HG03457 (cell line): Measurements from ENCODE around the gene PPP2R2D.

ENCODE experiments used
- ATAC-seq: cut with Tn5 transposase; IDR thresholded peaks from one replicate; pipeline ENCODE4 v1.9.1; 2021; ENCODE audit warnings: moderate number of reproducible peaks; ENCODE audit not compliant: unreplicated experiment

PPP2R2D gene

DNA sequence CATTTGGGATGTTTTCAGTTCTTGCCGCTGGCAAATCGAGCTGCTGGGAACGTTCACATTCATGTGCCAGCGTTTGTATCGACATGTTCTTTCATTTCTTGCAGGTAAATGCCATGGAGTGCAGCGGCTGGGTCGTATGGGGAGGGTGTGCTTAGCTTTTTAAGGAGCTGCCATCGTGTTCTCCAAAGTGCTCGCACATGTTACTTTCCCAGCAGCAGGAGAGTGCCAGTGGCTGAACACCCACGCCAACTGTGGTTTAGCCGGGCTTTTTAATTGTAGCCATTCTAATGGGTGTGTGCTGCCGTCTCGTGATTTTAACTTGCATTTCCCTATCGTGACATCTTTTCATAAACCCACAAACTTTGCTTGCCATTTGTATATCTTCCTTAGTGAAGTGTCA lies 92.5 kb downstream of the PPP2R2D start:
- ATAC-seq, result no peak

DNA sequence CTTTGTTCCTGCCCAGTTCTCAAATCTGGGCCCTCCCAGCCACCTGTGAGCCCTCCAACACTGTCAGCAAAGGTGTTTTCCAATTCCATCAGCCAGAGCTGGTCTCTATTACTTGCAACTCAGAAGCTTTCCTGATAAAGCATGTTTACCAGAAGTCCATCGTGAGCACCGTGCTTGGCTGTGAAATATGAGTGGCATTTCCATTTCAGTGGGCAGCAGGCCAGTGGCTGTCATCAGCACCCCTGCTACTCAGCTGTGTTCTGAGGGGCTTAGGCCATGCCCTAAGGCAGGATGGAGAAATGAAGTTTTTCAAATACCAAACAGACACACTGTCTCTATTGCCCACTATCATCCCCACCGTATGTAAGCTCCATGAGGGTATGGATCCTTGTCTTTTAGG lies 93.6 kb downstream of the PPP2R2D start:
- no peak for ATAC-seq

DNA sequence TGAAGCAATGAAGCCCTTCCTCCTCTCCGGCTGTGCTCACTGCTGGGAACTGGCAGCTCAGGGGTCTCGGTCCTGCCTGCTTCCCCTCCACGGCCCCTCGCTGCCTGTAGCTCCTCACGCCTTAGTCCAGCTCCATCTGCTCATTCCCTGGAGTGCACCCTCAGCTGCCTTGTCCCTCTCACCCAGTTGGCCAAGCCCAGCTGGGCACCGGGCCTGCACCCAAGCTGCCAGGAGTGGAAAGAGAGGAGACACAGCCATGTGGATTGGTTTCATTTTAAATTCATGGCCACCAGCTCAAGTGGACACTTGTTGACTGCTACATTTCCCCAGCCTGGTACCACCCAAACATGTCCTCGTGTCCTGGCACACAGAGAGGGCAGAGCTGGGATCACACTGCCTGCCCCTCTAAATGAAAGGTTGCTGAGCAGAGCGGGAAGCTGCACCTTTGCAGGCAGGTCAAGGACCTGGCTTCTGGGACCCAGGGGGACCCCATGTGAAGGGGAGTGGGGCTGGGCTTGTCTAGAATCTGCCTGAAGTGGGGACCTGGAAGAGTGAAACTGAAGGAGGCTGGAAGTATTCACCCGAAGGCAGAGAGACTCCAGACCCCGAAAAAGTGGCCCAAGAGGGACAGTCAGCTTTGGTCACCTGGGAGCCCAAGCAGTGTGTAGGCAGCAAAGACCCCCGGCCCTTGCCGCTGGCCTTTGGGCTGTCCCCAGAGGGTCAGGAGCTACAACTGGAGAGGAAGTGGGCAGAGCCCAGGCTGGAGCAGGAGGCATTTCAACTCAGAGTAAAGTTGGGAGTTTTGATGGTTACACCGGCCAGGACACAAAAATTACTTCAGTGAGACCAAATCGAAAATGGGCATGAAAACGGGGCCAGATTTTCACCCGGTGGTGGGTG lies 95.9 kb downstream of the PPP2R2D start:
- ATAC-seq, result no peak

DNA sequence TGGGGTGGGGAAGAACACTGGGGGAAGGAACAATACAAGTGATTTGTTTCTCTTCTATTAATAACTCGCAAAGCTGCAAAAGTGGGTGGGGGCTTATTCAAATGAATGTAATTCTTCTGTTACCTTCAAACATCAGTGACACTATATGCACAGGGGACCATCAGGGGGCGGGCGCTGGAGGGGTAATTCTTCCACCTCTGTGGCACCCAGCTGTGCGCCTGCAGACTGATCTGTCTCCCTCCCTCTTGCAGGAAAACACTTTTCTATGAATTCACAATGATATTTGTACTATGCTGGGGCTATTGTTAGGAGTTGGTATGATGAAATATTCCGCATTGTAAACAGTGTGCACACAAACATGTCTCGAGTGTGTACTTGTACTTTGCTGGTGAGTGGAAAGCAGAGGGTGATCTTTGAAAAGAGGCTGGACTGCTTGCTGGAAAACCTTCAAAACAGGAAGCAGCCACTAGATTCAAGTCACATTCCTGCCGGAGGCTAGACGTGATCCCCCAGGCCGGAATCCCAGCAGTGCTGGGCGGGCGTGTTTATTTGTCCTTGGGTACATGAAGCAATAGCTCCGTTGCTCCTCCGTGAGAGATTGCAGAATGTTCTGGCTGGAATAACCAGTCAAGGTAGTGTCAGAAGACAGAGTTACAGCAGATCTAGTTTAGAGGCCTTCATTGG lies 96.7 kb downstream of the PPP2R2D start:
- ATAC-seq, result no peak

DNA sequence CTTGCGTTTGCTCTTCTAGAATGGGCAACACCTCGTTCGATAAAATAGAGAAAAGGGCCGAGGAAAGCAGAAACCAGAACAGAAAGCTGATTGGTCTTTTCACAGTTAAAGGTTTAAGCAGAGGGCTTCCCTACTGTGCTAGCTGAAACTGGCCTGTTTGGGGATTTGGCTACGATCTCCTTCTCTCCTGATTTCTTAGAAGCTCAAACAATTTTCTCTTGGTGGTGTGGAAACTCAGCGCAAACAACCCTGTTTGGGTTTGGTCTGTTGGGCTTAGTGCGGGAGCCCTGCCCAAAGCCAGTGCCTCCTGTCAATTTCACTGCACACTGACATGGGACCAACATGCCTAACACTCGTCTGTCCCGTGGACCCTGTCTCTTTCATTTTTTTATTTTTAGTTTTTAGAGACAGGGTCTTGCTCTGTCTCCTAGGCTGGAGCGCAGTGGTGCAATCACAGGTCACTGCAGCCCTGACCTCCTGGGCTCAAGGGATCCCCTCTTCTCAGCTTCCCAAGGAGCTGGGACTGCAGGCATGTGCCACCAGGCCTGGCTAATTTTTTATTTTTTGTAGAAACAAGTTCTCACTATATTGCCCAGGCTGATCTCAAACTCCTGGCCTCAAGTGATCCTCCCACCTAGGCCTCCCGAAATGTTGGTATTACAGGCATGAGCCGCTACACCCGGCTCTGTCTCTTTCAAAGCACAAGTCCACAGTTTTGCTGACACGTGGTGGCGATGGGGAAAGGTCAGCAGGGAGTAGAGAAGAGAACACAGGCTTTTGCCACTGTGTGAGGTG lies 97.4 kb downstream of the PPP2R2D start:
- ATAC-seq, result no peak

DNA sequence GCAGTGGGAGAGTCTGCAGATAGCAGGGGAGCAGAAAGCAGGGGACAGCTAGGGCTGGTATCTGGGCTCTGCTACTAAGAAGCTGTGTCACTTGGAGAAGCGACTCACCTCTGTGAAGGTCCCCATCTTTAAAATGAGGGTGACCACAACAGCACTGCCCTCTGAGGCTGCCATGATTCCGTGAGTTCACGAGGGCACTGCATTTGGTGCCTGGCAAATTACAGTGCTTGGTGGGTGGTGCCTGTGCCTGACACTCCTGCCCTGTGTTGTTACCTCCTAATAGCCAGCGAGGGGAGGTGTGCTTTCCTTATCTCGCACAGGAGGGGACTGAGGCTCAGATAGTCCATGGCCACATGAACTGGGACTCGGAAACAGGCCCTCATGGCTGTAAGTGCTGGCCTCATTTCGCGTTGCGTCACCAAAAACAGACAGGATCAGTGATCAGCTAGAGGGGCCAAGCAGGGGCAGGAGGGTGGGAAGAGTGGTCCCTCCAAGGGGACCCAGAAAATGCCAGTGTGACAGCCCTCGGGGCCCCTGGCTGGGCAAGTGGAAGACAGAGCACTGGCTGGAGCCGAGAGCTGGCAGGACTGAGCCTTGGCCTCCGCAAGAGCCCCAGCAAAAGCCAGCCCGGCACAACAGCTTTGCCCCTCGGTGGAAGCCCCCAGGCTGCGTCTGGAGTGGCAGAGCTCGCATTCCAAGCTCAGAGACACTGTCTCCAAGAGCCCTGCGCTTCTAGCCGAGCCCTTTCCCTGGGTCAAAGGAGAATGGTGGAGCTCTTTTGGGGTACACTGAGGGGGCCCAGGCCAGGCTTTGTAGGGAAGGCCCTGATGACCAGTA lies 98.3 kb downstream of the PPP2R2D start:
- ATAC-seq, result no peak

DNA sequence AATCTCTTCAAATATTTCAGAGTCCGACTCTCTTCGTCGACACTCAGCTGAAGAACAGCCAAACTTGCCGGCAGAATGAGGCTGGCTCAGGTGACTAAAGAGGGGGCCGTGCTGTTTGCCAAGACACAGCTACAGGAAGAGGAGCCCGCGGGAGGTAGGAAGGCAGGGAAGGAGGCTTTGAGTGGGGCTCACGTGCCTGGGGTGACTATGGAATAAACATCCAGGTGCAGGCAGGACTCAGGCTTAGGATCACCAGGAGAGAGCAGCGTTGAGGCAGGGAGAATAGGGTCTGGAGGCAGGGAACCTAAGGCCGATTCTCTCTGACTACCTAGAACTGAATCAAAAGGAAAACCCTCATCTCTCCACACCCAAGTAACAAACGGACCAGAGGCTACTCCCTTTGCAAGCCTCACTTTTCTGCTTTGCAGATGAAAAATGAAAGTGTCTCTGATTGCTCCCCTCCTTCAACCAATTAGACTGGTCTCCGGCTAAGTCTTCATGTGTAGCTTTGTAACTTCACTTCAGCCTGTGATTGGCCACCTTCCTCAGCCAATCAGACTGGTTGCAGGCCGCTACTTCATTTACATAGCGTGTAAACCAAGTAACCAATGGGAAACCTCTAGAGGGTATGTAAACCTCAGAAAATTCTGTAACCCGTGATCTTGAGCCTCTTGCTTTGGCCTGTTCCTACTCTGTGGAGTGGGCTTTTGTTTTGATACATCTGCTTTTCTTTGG lies 100.6 kb downstream of the PPP2R2D start:
- ATAC-seq, result no peak

DNA sequence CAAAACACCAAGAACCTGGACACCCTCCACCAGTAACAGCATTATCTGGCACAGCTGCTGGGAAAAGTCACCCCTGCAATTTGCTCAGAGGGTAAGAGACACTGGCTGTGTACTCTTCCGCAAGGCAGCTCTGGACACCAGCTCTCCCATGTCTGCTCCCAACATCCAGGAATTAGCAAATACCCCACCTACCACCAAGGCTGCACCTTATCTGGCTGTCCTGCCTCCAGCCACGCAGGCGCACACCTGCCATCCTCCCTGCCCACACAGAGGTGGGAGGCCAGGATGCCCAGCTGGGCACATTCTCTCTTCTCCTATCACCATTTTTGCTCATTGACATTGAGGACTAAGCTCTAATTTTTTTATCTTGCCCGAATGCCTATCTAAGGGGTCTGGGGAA lies 101.2 kb downstream of the PPP2R2D start:
- ATAC-seq, result no peak

DNA sequence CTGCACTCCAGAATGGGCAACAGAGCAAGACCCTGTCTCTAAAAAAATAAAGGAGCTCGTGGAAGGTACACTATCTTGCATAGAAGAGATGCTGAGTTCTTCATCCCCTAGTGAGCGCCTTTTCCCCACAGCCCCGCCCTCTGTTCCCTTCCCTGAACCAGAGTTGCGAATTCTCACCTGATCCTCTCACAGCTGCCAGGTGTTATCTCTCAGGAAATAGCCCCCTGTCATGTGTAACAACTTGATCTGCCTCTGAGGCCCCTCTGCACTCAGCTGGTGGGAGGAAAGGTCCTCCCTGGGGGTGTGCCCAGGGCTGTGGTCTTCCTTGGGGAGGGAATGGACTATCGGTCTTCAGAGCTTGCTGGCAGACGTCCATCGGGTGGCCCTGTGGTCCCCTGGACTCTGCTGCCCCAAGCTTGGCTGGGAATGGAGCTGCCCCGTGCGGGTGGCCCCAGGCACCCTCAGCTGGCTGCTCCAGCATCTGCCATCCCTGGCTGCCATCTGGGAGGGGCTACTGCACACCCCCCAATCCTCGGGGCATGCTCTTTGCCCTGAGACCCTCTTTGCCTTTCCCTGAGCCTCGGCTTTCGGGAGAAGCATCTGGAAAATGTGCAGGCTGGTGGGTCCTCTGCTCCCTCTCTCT lies 102.6 kb downstream of the PPP2R2D start:
- no peak for ATAC-seq

DNA sequence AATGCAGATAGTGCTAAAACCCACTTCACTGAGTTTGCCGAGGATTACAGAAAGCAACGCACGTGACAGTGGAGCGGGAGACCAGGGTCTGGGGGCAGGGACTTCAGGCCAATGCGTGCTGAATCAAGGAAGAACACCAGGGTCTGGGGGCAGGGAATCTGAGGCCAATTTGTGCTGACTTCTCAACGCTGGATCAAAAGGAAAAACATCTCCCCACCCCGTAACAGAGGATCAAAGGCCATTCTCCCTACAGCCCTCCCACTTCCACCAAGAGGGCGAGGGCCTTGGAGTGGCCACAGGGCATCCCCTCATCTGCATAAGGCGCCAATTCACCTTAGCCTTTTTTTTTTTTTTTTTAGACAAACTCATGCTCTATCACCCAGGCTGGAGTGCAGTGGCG lies 103.2 kb downstream of the PPP2R2D start:
- ATAC-seq, result no peak

DNA sequence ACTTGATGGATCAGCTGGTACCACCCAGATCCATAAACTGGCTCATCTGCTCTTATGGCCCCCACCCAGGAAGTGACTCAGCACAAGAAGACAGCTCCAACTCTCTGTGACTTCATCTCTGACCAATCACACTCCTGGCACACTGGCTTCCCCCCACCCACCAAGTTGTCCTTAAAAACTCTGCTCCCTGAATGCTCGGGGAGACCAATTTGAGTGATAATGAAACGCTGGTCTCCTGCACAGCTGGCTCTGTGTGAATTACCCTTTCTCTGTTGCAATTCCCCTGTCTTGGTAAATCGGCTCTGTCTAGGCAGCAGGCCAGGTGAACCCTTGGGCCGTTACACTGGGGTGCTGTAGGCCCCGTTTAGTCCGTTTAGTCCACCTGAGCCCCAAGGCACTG lies 104.3 kb downstream of the PPP2R2D start:
- ATAC-seq, result no peak

DNA sequence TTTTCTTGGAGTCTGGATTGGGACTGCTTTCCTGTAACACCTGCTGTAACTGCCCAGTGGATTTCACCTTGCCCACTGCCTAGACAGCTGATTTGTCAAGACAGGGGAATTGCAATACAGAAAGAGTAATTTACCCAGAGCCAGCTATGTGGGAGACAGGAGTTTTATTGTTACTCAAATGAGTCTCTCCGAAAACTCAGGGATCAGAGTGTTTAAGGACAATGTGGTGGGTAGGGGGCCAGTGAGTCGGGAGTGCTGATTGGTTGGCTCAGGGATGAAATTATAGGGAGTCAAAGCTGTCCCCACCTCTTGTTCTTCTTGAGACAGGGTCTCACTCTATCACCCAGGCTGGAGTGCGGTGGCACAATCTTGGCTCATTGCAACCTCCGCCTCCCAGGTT lies 106.2 kb downstream of the PPP2R2D start:
- no peak for ATAC-seq

DNA sequence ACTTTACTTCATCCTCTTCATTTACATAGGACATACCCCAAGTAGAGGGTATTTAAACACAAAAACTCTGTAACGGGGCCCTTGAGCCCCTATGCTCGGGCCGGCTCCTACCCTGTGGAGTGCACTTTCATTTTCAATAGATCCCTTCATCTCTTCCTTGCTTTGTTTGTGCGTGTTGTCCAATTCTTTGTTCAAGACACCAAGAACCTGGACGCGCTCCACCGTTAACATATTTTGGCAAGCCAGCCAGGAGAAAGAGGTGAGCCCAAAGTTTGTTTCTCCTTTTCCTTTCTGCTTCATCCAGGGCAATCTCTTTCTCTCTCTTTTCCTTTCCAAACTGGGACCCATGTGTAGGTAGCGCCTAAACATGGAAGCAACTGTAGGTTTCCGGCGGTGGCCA lies 106.9 kb downstream of the PPP2R2D start:
- ATAC-seq, result no peak
